ENCODE data around the gene PRTFDC1. TPM values are rescaled to one million over a fixed set of nuclear protein-coding genes. Genes with fewer than 3 reads are reported as not detected.

The PRTFDC1 gene
- total RNA-seq, 1 donor from 2014 or later, result 9.1 TPM

GRCh38 chr10:24885551-24886289 lies 66.7 kb downstream of the PRTFDC1 start:
- TF ChIP-seq EZH2 (IDR thresholded peaks at IDR 0.05; ENCODE audit: insufficient read depth, low read length), result no peak
- TF ChIP-seq, protein P1, sequence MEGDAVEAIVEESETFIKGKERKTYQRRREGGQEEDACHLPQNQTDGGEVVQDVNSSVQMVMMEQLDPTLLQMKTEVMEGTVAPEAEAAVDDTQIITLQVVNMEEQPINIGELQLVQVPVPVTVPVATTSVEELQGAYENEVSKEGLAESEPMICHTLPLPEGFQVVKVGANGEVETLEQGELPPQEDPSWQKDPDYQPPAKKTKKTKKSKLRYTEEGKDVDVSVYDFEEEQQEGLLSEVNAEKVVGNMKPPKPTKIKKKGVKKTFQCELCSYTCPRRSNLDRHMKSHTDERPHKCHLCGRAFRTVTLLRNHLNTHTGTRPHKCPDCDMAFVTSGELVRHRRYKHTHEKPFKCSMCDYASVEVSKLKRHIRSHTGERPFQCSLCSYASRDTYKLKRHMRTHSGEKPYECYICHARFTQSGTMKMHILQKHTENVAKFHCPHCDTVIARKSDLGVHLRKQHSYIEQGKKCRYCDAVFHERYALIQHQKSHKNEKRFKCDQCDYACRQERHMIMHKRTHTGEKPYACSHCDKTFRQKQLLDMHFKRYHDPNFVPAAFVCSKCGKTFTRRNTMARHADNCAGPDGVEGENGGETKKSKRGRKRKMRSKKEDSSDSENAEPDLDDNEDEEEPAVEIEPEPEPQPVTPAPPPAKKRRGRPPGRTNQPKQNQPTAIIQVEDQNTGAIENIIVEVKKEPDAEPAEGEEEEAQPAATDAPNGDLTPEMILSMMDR (IDR thresholded peaks at IDR 0.05; ENCODE audit: insufficient read depth, low read depth, low read length), result no peak
- no peaks in the 10 kb centered on the region for H3K27me3 ChIP-seq (ENCODE audit: insufficient read depth, low read length)
- H2AFZ ChIP-seq (ENCODE audit: low read depth, low read length), result no peak overlapping the region
- no peaks in the 10 kb centered on the region for H3K36me3 ChIP-seq (ENCODE audit: insufficient read depth, low read length)
- H3K9ac ChIP-seq (ENCODE audit: low read length), result no peak overlapping the region
- no peaks in the 10 kb centered on the region for H3K79me2 ChIP-seq (ENCODE audit: insufficient read depth, low read length)
- no peak overlapping the region for H3K27ac ChIP-seq (ENCODE audit: low read depth, low read length)
- FAIRE-seq (no peak), DNase-seq (ENCODE audit: low read depth) (no peak)
- Mint-ChIP-seq H3K4me1 (ENCODE audit: low read depth, unreplicated experiment) (peaks cover 27% of the 10 kb centered on the region), H3K27me3 (ENCODE audit: low read depth, unreplicated experiment) (no peaks in the 10 kb centered on the region), H3K4me3 (ENCODE audit: unreplicated experiment) (no peak overlapping the region), H3K9me3 (ENCODE audit: unreplicated experiment) (peaks cover 6% of the 10 kb centered on the region), H3K27ac (ENCODE audit: unreplicated experiment) (no peak overlapping the region), H3K36me3 (ENCODE audit: low read depth, unreplicated experiment) (no peaks in the 10 kb centered on the region)
- H3K4me3 ChIP-seq (ENCODE audit: insufficient read depth, low read depth, low read length), result no peak overlapping the region
- no peak overlapping the region for H3K4me2 ChIP-seq (ENCODE audit: low read length)
- peaks cover 23% of the 10 kb centered on the region for H3K4me1 ChIP-seq (ENCODE audit: insufficient read depth, low read length)
- no peaks in the 10 kb centered on the region for H3K9me3 ChIP-seq (ENCODE audit: insufficient read depth, low read depth, low read length)
- no peaks in the 10 kb centered on the region for H4K20me1 ChIP-seq (ENCODE audit: insufficient read depth, low read length)

GRCh38 chr10:24884793-24885192 lies 67.6 kb downstream of the PRTFDC1 start:
- no peak overlapping the region for H3K4me3 Mint-ChIP-seq (ENCODE audit: unreplicated experiment)
- H3K4me2 ChIP-seq (ENCODE audit: low read length), result peak overlapping the region; percentile 20
- no peak overlapping the region for H3K4me3 ChIP-seq (ENCODE audit: insufficient read depth, low read depth, low read length)
- no peak for FAIRE-seq
- DNase-seq (ENCODE audit: low read depth), result no peak
- no peaks in the 10 kb centered on the region for H3K9me3 ChIP-seq (ENCODE audit: insufficient read depth, low read depth, low read length)
- no peaks in the 10 kb centered on the region for H4K20me1 ChIP-seq (ENCODE audit: insufficient read depth, low read length)
- peaks cover 6% of the 10 kb centered on the region for H3K9me3 Mint-ChIP-seq (ENCODE audit: unreplicated experiment)
- H3K27me3 Mint-ChIP-seq (ENCODE audit: low read depth, unreplicated experiment), result no peaks in the 10 kb centered on the region
- no peaks in the 10 kb centered on the region for H3K36me3 Mint-ChIP-seq (ENCODE audit: low read depth, unreplicated experiment)
- H3K79me2 ChIP-seq (ENCODE audit: insufficient read depth, low read length), result no peaks in the 10 kb centered on the region
- H3K9ac ChIP-seq (ENCODE audit: low read length), result no peak overlapping the region
- no peak overlapping the region for H3K27ac Mint-ChIP-seq (ENCODE audit: unreplicated experiment)
- H3K27me3 ChIP-seq (ENCODE audit: insufficient read depth, low read length), result no peaks in the 10 kb centered on the region
- H2AFZ ChIP-seq (ENCODE audit: low read depth, low read length), result no peak overlapping the region
- H3K4me1 ChIP-seq (ENCODE audit: insufficient read depth, low read length), result peaks cover 14% of the 10 kb centered on the region
- H3K4me1 Mint-ChIP-seq (ENCODE audit: low read depth, unreplicated experiment), result peaks cover 18% of the 10 kb centered on the region
- H3K36me3 ChIP-seq (ENCODE audit: insufficient read depth, low read length), result no peaks in the 10 kb centered on the region
- H3K27ac ChIP-seq (ENCODE audit: low read depth, low read length), result no peak overlapping the region
- TF ChIP-seq, protein P1 (IDR thresholded peaks at IDR 0.05; ENCODE audit: insufficient read depth, low read depth, low read length), result no peak
- TF ChIP-seq EZH2 (IDR thresholded peaks at IDR 0.05; ENCODE audit: insufficient read depth, low read length), result no peak

GRCh38 chr10:24884316-24884715 lies 68.1 kb downstream of the PRTFDC1 start:
- Histone ChIP-seq H3K36me3 (ENCODE audit: insufficient read depth, low read length) (no peaks in the 10 kb centered on the region), H3K79me2 (ENCODE audit: insufficient read depth, low read length) (no peaks in the 10 kb centered on the region), H3K27ac (ENCODE audit: low read depth, low read length) (no peak overlapping the region), H3K4me3 (ENCODE audit: insufficient read depth, low read depth, low read length) (no peak overlapping the region), H4K20me1 (ENCODE audit: insufficient read depth, low read length) (no peaks in the 10 kb centered on the region), H3K27me3 (ENCODE audit: insufficient read depth, low read length) (no peaks in the 10 kb centered on the region), H3K4me2 (ENCODE audit: low read length) (peak overlapping the region; percentile 20), H2AFZ (ENCODE audit: low read depth, low read length) (no peak overlapping the region), H3K9me3 (ENCODE audit: insufficient read depth, low read depth, low read length) (no peaks in the 10 kb centered on the region), H3K4me1 (ENCODE audit: insufficient read depth, low read length) (peaks cover 10% of the 10 kb centered on the region), H3K9ac (ENCODE audit: low read length) (no peak overlapping the region)
- no peaks in the 10 kb centered on the region for H3K36me3 Mint-ChIP-seq (ENCODE audit: low read depth, unreplicated experiment)
- H3K9me3 Mint-ChIP-seq (ENCODE audit: unreplicated experiment), result peaks cover 6% of the 10 kb centered on the region
- no peak for FAIRE-seq
- H3K27me3 Mint-ChIP-seq (ENCODE audit: low read depth, unreplicated experiment), result no peaks in the 10 kb centered on the region
- peaks cover 13% of the 10 kb centered on the region for H3K4me1 Mint-ChIP-seq (ENCODE audit: low read depth, unreplicated experiment)
- TF ChIP-seq EZH2 (IDR thresholded peaks at IDR 0.05; ENCODE audit: insufficient read depth, low read length), result no peak
- TF ChIP-seq, protein P1 (IDR thresholded peaks at IDR 0.05; ENCODE audit: insufficient read depth, low read depth, low read length), result no peak
- no peak overlapping the region for H3K27ac Mint-ChIP-seq (ENCODE audit: unreplicated experiment)
- DNase-seq (ENCODE audit: low read depth), result no peak
- H3K4me3 Mint-ChIP-seq (ENCODE audit: unreplicated experiment), result no peak overlapping the region
